Gastroesophageal sphincter (tissue), 4 donors: Measurements from ENCODE around the gene MKLN1. TPM values are rescaled to one million over a fixed set of nuclear protein-coding genes. Genes with fewer than 3 reads are reported as not detected.

Experiments used
- ATAC-seq: fragments of 150-250 bp; one replicate; pipeline ENCODE4 v1.9.1; 2016; ENCODE audit warnings: mild to moderate bottlenecking, moderate library complexity
- H3K27ac ChIP-seq, 4 donors: fragments of 200-600 bp; sonication (generic) in 3 of 4; 1 replicate in 3 of 4; 2 replicates in 1 of 4; pipeline ENCODE4 v1.5.1; 2016 to 2019
- H3K27me3 ChIP-seq: fragments of 200-600 bp; sonication (generic); one replicate; pipeline ENCODE4 v1.5.1; 2019
- H3K36me3 ChIP-seq, 2 donors: fragments of 200-600 bp; sonication (generic); one replicate each; pipeline ENCODE4 v1.5.1; 2019; ENCODE audit warnings: control low read depth in 1 of 2
- H3K4me1 ChIP-seq, 3 donors: fragments of 200-600 bp; sonication (generic); 1 replicate in 2 of 3; 2 replicates in 1 of 3; pipeline ENCODE4 v1.5.1; 2016 to 2019; ENCODE audit warnings: control low read depth in 2 of 3
- H3K4me3 ChIP-seq, 2 donors: fragments of 200-600 bp; sonication (generic); one replicate each; pipeline ENCODE4 v1.5.1; 2019; ENCODE audit warnings: mild to moderate bottlenecking in 1 of 2, moderate library complexity in 1 of 2
- H3K9me3 ChIP-seq, 3 donors: fragments of 200-600 bp; sonication (generic); one replicate each; pipeline ENCODE4 v1.5.1; 2017 to 2019; ENCODE audit warnings: control low read depth in 2 of 3
- CTCF ChIP-seq, 4 experiments: fragments of 200-600 bp in 2 of 4; fragments of 450-650 bp in 2 of 4; sonication (generic) in 1 of 4; IDR thresholded peaks; one replicate each; pipeline ENCODE4 v1.5.1; 2017 to 2019; ENCODE audit warnings: antibody characterized with exemption in 4 of 4, mild to moderate bottlenecking in 2 of 4, moderate library complexity in 2 of 4
- EP300 ChIP-seq: sonication (generic); formaldehyde crosslinking; IDR thresholded peaks from one replicate; pipeline ENCODE4 v1.6.1; 2017; ENCODE audit warnings: antibody characterized with exemption, mild to moderate bottlenecking
- POLR2A ChIP-seq, 2 donors: fragments of 450-650 bp; IDR thresholded peaks; one replicate each; pipeline ENCODE4 v1.6.1; 2017; ENCODE audit warnings: antibody characterized with exemption in 2 of 2, mild to moderate bottlenecking in 2 of 2, moderate library complexity in 1 of 2
- POLR2AphosphoS5 ChIP-seq: sonication (generic); formaldehyde crosslinking; IDR thresholded peaks from one replicate; pipeline ENCODE4 v1.6.1; 2017; ENCODE audit warnings: antibody characterized with exemption
- WGBS, 2 donors: methylation state at CpG; one replicate each; pipeline ENCODE4 v1.1.5; 2018; ENCODE audit warnings: low coverage in 1 of 2; 5-methylcytosine and 5-hydroxymethylcytosine counted together
- total RNA-seq, 4 donors: library from RNA; depleted of rRNA; stranded (reverse); fragments of >200 nt; gene quantifications; one replicate each; pipeline ENCODE4 v1.1.0, GENCODE V29; 2016

The MKLN1 gene
- total RNA-seq, 4 donors from 2014 or later, result 40.4 to 82.8 (median 58.6) TPM

DNA sequence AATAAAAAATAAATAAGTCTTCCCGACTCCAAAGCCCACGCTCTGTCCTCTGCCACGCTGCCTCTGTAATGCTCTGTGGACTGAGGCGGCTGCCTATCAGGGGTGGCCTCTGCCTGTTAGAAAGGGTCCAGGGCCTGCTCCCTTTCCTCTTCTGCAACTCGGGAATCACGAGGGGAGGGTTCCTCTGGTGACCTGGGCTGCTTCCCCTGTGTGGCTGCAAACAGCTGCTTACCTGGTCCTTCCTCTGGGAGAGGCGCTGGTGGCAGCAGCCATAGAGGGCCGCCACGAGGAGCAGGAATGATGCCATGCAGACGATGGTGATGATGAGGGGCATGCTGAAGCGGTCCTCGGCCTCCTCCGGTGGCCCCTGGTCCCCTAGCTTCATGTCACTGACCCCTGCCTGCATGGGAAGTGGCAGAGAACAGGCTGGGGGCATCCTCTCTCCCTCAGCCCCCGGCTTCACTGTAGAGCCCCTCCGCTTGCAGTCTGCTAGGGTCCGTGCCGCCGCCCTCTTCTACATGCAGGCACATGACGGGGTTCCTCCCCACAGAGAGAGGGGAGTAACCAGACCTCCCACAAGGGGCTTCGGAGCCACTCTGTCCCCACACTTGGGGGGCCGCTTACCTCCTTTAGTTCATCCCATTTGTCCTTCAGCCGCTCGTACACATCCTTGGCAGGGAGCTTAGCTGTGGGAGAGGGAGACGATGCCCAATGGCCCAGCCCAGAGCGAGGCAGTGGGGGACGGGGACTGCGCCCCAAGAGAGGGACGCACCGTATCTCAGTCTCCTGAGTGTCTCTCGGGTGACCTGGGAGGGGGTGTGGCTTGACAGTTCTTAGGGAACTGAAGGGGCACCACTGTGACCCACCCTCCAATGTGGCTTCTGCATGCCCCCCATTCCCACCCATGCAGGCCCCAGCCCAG, 178.2 kb downstream of the MKLN1 start:
- Histone ChIP-seq H3K4me3 (no peak overlapping the region), H3K4me1 (peaks cover 0 to 45% (median 16%) of the 10 kb centered on the region in 3 donors), H3K27me3 (no peaks in the 10 kb centered on the region), H3K27ac (no peak overlapping the region), H3K9me3 (no peaks in the 10 kb centered on the region), H3K36me3 (peaks cover 0 to 25% of the 10 kb centered on the region in 2 donors)
- TF ChIP-seq EP300 (no peak), POLR2A (IDR thresholded peaks at IDR 0.05) (no peak), POLR2AphosphoS5 (no peak), CTCF (IDR thresholded peaks at IDR 0.05) (no peak)
- 86 to 100% methylated on average over 1 to 6 of the region's 30 CpGs for WGBS, 2 donors
- ATAC-seq, result no peak

DNA sequence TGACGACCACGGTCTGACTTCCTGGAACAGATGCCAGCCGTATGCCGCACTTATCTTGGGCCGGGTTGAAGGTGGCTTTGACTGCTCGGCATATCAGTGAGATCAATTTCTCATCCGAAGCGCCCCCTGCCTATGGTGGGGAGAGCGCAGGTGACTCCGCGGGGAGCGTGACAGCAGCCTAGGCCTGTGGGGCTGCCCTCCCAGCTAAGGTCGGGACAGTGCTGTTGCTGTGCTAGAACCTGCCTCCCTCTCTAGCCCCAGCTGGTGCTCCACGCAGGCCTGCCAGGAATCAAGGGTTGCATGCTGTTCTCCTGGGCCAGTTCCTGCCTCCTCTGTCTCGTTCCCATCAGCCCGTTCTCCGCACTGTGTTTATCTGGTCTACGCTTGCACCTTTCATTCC, 178.9 kb downstream of the MKLN1 start:
- Histone ChIP-seq H3K4me3 (no peak overlapping the region), H3K36me3 (peaks cover 0 to 27% of the 10 kb centered on the region in 2 donors), H3K9me3 (no peaks in the 10 kb centered on the region), H3K27me3 (no peaks in the 10 kb centered on the region), H3K27ac (no peak overlapping the region), H3K4me1 (peaks cover 0 to 47% (median 16%) of the 10 kb centered on the region in 3 donors)
- ATAC-seq, result no peak
- TF ChIP-seq EP300 (no peak), POLR2A (IDR thresholded peaks at IDR 0.05) (no peak), POLR2AphosphoS5 (no peak), CTCF (IDR thresholded peaks at IDR 0.05) (no peak)
- 77 to 86% methylated on average over 4 to 9 of the region's 18 CpGs for WGBS, 2 donors

GRCh38 chr7:131507592-131508331, 180.1 kb downstream of the MKLN1 start:
- Histone ChIP-seq H3K4me3 (no peak overlapping the region), H3K4me1 (peaks cover 0 to 52% (median 15%) of the 10 kb centered on the region in 3 donors), H3K36me3 (peaks cover 0 to 27% of the 10 kb centered on the region in 2 donors), H3K27ac (no peak overlapping the region), H3K9me3 (no peaks in the 10 kb centered on the region), H3K27me3 (no peaks in the 10 kb centered on the region)
- peak; percentile 69 for ATAC-seq
- no peak for TF ChIP-seq POLR2AphosphoS5
- peak; percentile 78 to 94 (median 90) for TF ChIP-seq CTCF (IDR thresholded peaks at IDR 0.05)
- TF ChIP-seq POLR2A (IDR thresholded peaks at IDR 0.05), result no peak
- TF ChIP-seq EP300, result no peak
- WGBS, 2 donors, result 18 to 33% methylated on average over 2 to 6 of the region's 14 CpGs

DNA sequence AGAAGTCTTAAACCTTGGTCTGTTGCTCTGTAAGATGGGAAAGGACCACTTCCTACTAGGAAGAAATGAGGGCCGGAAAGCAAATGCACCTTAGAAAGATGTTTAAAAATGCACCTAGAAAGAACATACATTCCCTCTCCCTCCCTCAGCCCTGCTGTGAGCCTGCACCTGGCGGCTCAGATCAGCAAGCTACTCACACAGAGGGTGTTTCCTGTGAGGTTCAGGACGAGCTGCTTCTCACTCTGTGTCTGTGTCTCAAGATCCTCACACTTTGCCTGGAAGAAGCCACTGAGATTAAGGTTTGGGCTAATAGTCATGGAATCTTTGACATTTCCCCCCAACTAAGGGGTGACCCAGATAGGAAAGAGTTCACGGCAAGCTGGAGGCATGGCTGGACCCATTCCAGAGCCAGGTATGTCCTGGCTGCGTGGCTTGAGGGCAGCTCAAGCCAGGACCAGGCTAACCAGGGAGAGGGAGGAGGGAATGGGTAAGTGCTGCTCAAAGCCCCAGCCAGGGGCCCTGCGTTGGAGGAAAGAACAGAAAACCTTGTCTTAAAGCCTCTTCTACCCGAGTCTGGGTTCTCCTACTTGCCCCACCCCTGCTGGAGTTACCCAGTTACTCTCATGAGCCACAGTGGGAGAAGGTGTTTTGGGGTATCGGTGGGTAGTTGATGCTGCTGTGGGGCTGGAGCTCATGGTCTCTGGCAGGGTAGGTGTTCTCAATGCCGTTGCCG, 181.2 kb downstream of the MKLN1 start:
- TF ChIP-seq POLR2AphosphoS5 (no peak), CTCF (IDR thresholded peaks at IDR 0.05) (no peak), POLR2A (IDR thresholded peaks at IDR 0.05) (no peak), EP300 (no peak)
- Histone ChIP-seq H3K27me3 (no peaks in the 10 kb centered on the region), H3K9me3 (no peaks in the 10 kb centered on the region), H3K27ac (no peak overlapping the region), H3K36me3 (peaks cover 0 to 27% of the 10 kb centered on the region in 2 donors), H3K4me1 (peaks cover 0 to 52% (median 3%) of the 10 kb centered on the region in 3 donors), H3K4me3 (no peak overlapping the region)
- 80 to 83% methylated on average over 7 to 8 of the region's 10 CpGs for WGBS, 2 donors
- no peak for ATAC-seq
